ENCODE data around the gene COBL. TPM values are rescaled to one million over a fixed set of nuclear protein-coding genes. Genes with fewer than 3 reads are reported as not detected.
A peak's percentile ranks its signal among the peaks of the same experiment; 100 is the strongest.

The COBL gene
- total RNA-seq, 1 experiment from 2014 or later = 52.3 TPM

DNA sequence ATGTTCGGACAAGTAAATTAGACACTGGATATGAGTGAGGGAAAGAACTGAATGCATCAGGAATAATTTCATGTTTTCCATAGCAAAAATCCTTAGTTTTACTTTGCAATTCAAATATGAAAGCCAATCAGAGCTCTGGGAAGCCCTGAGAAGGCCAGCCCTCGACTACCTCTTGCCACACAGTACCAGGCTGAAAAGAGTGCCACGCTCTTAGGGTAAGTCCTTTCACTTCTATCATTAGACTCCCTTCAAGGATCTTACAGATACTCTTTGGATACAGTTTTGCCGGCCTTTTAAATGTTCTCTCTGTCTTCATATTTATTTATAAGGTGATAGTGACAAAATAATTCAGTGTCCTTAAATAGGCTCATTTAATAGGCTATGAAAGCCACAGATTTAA, 1.9 kb downstream of the COBL start:
- peaks cover 3% of the 10 kb centered on the region; the same call in 1 of the 2 replicates for H3K27me3 ChIP-seq (ENCODE audit: insufficient read depth, low read length)
- Mint-ChIP-seq H3K4me1 (peaks cover 64 to 68% of the 10 kb centered on the region in 2 experiments), H3K27me3 (ENCODE audit: low read depth) (peaks cover 17% of the 10 kb centered on the region), H3K9me3 (no peaks in the 10 kb centered on the region; a peak in 1 of 5 replicates), H3K36me3 (ENCODE audit: insufficient read depth in 1 of 3, low read depth in 3 of 3) (no peaks in the 10 kb centered on the region; a peak in 1 of 7 replicates), H3K27ac (no peak overlapping the region; a peak in 1 of 7 replicates), H3K4me3 (peak overlapping the region; percentile 89 to 93)
- H3K23ac ChIP-seq (ENCODE audit: insufficient read length, low read depth, low read length) = no peak overlapping the region
- no peak for TF ChIP-seq CTCF (conservative IDR thresholded peaks at IDR 0.05)
- H2AFZ ChIP-seq (ENCODE audit: low read length) = no peak overlapping the region
- H2BK15ac ChIP-seq (ENCODE audit: low read depth, low read length) = no peak overlapping the region
- peak overlapping the region; percentile 78 for H3K4me2 ChIP-seq (ENCODE audit: insufficient read depth, insufficient read length, low read length)
- no CpG with 5 or more reads among the region's 4 CpGs for WGBS (ENCODE audit: extremely low coverage, insufficient read length, low lambda C conversion rate)
- no peaks in the 10 kb centered on the region for H3K79me1 ChIP-seq (ENCODE audit: insufficient read depth, low read depth, low read length, poor library complexity, severe bottlenecking)
- H3K4ac ChIP-seq (ENCODE audit: low read depth, low read length) = no peak overlapping the region
- H3T11ph ChIP-seq (ENCODE audit: low read length) = no peak overlapping the region
- no peak overlapping the region for H4K8ac ChIP-seq (replicated peaks; ENCODE audit: insufficient read length, low read depth, low read length)
- no peak overlapping the region for H3K9ac ChIP-seq (ENCODE audit: extremely low read depth, insufficient read length, low read length)
- no peak overlapping the region for H4K91ac ChIP-seq (ENCODE audit: insufficient read length, low read depth, low read length)
- peaks cover 8% of the 10 kb centered on the region; the same call in 1 of the 2 replicates for H3K4me1 ChIP-seq (ENCODE audit: insufficient read depth, low read length)
- no peaks in the 10 kb centered on the region for H3K9me3 ChIP-seq (ENCODE audit: control insufficient read depth, low read depth, low read length)
- H3K18ac ChIP-seq (ENCODE audit: insufficient read length, low read depth, low read length) = no peak overlapping the region
- H2AK5ac ChIP-seq (ENCODE audit: insufficient read length, low read length) = no peak overlapping the region
- no peak overlapping the region for H4K5ac ChIP-seq (ENCODE audit: insufficient read length, low read depth, low read length)
- peaks cover 1% of the 10 kb centered on the region; the same call in 1 of the 2 replicates for H3K79me2 ChIP-seq (ENCODE audit: insufficient read depth, low read length)
- H3K14ac ChIP-seq (ENCODE audit: insufficient read depth, low read length) = no peak overlapping the region
- no peak overlapping the region for H2BK5ac ChIP-seq (ENCODE audit: insufficient read length, low read length)
- H2BK20ac ChIP-seq (ENCODE audit: low read depth, low read length, poor library complexity, severe bottlenecking) = no peak overlapping the region
- no peak overlapping the region for H2BK120ac ChIP-seq (ENCODE audit: low read depth, low read length, poor library complexity, severe bottlenecking)
- H2BK12ac ChIP-seq (ENCODE audit: insufficient read length, low read depth, low read length) = no peak overlapping the region
- H3K23me2 ChIP-seq (ENCODE audit: insufficient read length, low read depth, low read length, poor library complexity, severe bottlenecking) = peaks cover 16% of the 10 kb centered on the region
- DNase-seq = no peak
- no peak overlapping the region for H3K27ac ChIP-seq (ENCODE audit: insufficient read length, low read depth, low read length)
- H3K56ac ChIP-seq (ENCODE audit: insufficient read length, low read depth, low read length) = no peak overlapping the region
- H4K20me1 ChIP-seq (ENCODE audit: control insufficient read depth, insufficient read depth, insufficient read length) = no peaks in the 10 kb centered on the region

All from H9 (cell line).